Hematopoietic multipotent progenitor cell treated with erythropoietin and hydrocortisone succinate and interleukin-3 and kit ligand, for 6 days (in vitro differentiated cells): ENCODE data around the gene FCRL1.
A peak's percentile ranks its signal among the peaks of the same experiment; 100 is the strongest.

Experiments used
- DNase-seq: peaks from one replicate; pipeline ENCODE4 v3.0.0-alpha.2; 2015

Gene FCRL1

GRCh38 chr1:157819896-157820295 lies at the start of gene FCRL1:
TSS of gene FCRL1 (minus strand) at chr1:157820120. CDS start at chr1:157820037, 83 bp downstream.
- DNase-seq, result peak; percentile 31

DNA sequence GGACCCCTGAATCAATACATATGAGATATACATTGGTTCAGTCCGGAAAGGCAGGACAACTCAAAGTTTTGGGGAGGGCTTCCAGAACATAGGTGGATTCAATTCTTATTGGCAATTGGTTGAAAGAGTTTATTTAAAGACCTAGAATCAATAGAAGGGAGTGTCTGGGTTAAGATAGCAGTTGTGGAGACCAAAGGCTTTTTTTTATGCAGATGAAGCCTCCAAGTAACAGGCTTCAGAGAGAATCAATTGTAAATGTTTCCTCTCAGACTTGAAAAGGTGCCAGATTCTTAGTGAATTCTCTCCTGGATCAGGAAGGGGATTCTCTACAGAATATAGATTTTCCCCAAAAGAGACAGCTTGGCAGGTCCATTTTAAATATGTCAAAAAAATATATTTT lies 48.7 kb upstream of the FCRL1 start:
- no peak for DNase-seq

GRCh38 chr1:157862114-157863070 lies 42.5 kb upstream of the FCRL1 start:
- no peak for DNase-seq

DNA sequence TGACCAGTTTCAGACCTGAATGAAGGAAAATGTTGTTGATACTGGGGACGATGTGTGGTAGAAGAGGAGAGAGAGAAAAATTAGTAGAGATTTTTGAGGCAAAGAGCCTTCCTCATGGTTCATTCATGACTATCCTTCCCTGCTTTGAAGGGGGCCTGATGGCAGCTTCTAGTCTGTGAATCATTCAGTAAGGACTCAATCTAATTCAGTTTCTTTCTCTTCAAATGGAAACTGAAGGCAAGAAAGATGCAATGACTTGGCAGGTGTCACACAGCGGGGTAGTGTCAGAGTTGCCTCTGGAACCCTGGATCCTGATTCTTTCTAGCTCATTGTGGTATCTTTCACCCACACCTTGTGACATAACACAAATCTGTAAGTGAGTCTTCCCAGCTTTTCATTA lies 36.6 kb upstream of the FCRL1 start:
- no peak for DNase-seq

- DNase-seq, result no peak
Observed at GRCh38 chr1:157852476-157852875, 32.6 kb upstream of the FCRL1 start.

GRCh38 chr1:157849229-157849875 lies 29.4 kb upstream of the FCRL1 start:
- DNase-seq, result peak; percentile 29

GRCh38 chr1:157844089-157844830 lies 24.3 kb upstream of the FCRL1 start:
- DNase-seq, result no peak

DNA sequence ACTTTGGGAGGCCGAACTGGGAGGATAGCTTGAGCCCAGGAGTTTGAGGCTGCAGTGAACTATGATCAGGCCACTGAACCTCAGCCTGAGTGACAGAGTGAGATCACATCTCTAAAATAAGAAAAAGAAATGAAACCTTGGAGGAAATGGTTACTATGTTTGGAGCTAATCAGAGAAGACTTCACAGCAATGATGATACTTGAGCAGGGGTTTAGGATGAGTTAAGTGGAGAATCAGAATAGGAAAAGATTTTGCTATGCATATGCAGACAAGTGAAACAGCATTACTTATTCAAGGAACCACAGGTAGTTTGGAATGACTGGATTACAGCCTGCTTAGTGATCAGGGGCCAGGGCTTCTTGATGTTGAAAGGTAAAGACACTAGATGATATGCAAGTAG lies 23.0 kb upstream of the FCRL1 start:
- DNase-seq, result no peak

DNA sequence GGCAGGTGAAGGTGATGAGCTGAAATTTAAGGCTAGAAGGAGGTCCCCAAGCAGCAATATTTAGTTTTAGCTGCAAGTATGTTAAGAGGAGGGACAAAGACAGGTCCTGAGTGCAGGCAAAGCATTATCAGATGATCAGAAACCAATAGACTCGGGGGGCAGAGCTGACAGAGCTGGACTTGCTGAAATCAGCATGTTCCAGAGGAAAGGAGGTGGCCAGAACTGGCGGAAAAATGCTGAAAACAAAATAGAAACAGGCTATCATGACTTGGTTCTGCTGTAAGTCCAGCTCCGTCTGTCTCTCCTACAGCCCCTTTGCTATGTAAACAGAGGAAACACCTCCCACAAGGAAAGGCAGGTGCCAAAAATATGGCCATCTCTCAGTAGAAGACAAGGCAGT lies 21.8 kb upstream of the FCRL1 start, which contains the start of gene CD5L:
Gene CD5L (minus strand): TSS at position 101 of the 400 bp plus-strand sequence. CDS start 107 bp downstream, outside the sequence.
- no peak for DNase-seq

DNA sequence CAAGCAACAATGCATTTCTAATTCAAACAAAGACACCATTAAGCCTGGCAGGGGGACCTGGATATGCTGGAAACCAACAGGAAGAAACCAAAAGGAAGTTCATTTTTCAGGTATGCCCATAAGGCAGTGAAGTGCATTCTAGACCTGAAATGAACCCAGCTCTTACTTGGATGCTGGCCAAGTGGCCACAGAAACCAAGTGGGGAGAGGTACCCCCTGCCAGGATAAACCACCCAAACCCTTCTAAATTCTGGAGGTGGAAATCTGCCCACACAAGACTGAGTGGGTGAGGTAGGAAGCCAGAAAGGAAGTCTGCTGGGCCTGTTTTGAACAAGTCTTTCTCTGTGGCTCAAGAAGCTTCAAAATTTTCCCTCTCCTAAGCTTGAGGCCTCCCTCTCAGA lies 19.0 kb upstream of the FCRL1 start:
- DNase-seq, result no peak

DNA sequence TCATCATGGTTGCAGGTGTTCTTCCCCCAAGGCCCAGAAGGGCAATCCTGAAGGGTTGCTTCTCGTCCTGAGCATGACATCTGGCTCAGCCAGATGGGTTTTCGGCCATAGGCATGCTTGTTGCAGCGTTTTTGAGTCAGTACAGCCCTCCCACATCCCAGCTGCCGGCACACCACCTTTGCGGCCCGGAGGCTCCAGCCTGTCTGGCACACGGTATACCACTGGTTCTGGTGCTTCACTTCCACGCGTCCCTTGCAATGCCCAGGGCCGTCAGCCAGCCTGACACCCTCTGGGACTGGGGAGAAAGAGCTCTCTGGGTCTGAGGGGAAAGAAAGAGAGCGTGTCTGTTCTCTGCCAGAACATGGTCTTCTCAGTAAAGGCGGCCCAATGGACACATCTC lies 14.5 kb upstream of the FCRL1 start:
- no peak for DNase-seq

GRCh38 chr1:157833145-157833544 lies 13.2 kb upstream of the FCRL1 start:
- DNase-seq, result no peak

- peak; percentile 73 for DNase-seq
Observed at GRCh38 chr1:157831968-157832626, 12.2 kb upstream of the FCRL1 start.

DNA sequence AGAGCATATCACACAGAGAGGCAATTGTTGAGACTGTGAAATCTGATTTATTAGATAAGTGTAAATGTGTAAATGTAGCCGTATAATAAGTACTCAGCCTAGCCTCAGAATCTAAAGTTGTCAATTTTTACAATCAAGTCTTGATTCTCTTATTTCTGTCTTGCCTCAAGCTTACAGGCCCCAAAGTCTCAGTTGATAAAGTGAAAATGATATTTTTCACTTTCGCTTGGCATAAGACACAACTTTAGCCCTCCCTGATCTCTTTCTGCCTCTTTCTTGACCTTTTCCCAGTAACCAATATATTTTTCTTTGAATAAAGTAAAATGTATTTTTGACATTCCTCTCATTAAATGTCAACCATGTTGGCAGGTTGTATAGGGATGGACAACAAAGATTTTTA lies 11.0 kb upstream of the FCRL1 start:
- no peak for DNase-seq

- DNase-seq, result no peak
Observed at GRCh38 chr1:157829711-157830110, 9.8 kb upstream of the FCRL1 start.

DNA sequence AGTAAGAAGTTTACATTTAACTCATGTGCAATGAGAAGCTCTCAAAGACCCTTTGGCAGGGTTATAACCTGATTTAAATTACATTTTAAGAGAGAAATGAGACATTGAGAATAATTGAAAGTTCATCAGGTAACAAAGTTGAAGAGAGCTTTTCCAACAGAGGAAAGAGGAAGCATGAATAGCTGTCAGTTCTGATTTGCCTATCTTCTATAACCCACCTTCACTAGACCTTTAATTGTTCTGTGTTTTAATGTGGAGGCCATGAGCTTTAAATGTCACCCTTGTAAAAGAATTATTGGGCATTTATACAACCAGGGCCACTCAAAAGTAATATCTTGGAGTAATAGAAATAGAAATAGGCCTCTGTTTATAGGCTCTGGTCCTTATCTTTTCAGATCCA lies 9.3 kb upstream of the FCRL1 start:
- no peak for DNase-seq

- DNase-seq, result no peak
Observed at GRCh38 chr1:157820299-157820698, 379 bp upstream of the FCRL1 start.

- no peak for DNase-seq
Observed at GRCh38 chr1:157819215-157819614, 705 bp downstream of the FCRL1 start.

GRCh38 chr1:157813269-157813668 lies 6.7 kb downstream of the FCRL1 start:
- DNase-seq, result no peak

DNA sequence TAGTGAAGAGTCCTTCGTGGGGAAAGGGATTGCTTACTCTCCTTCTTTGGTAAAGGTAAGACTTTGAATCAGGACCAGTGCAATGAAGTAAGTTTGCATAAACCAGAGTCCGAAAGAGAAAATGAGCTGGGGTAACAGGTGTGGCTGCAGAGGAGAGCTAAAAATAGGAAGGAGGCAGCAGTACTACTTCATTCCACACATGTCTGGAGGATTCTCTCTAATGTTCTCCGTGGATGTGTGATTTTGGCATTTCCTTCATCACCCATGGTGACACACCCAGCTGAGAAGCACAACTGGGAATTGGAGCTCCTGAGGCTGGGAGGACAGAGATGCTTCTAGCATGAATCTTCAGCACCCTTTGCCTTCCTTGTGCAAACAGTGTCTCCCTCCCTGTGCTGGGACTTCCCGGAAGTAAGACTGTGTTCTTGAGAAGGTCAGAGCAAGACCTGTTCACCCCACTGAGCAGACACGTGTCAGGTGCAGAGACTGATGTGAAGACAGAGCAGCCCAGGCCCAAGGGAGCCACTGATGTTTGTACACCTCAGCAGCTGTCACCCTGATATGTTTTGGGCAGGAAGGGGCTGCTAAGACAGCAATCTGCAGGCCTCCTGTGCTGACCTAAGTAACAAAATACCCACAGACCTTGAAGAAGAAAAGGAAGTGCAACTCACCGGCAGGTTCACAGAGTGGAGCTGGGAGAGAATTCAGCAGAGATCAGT lies 13.3 kb downstream of the FCRL1 start:
- no peak for DNase-seq

GRCh38 chr1:157803851-157804250 lies 16.1 kb downstream of the FCRL1 start:
- DNase-seq, result no peak

DNA sequence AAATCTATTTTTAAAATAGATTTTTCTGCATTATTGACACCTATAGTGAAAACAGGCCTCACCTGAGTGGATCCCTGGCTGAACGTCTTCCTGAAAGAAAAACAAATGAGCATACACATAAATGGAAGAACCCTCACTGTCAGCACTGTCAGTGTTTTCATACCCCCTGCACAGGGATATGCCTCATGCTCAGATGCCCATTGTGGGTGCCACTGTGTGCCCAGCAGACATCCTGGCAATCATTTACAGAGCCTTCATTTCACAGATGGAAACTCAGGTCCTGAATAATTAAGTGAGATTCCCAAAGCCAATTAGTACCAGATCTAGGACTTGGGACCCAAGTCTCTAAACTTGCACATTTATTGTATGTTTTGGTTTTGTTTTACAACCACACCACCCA lies 19.9 kb downstream of the FCRL1 start:
- DNase-seq, result no peak
